Measurements from ENCODE around the gene AKR1B15. TPM values are rescaled to one million over a fixed set of nuclear protein-coding genes. Genes with fewer than 3 reads are reported as not detected.

The AKR1B15 gene
- total and polyA plus RNA-seq, 2 experiments from 2014 or later, result not detected

- Histone ChIP-seq H3K79me2 (replicated peaks; ENCODE audit: insufficient read depth) (no peaks in the 10 kb centered on the region), H3K36me3 (ENCODE audit: insufficient read depth) (no peaks in the 10 kb centered on the region), H3K27ac (ENCODE audit: low read depth) (no peak overlapping the region), H3K4me2 (no peak overlapping the region), H3K27me3 (ENCODE audit: insufficient read depth) (no peaks in the 10 kb centered on the region), H3F3A (replicated peaks; ENCODE audit: low read depth) (no peaks in the 10 kb centered on the region), H3K4me3 (no peak overlapping the region), H3K9me2 (ENCODE audit: insufficient read depth) (no peaks in the 10 kb centered on the region), H2AFZ (no peak overlapping the region), H4K20me1 (replicated peaks; ENCODE audit: insufficient read depth) (no peaks in the 10 kb centered on the region), H3K4me1 (ENCODE audit: insufficient read depth) (no peaks in the 10 kb centered on the region)
- Mint-ChIP-seq H3K4me3 (no peak overlapping the region), H3K4me1 (no peaks in the 10 kb centered on the region), H3K36me3 (ENCODE audit: low read depth) (peaks cover 7% of the 10 kb centered on the region; the same call in 2 of the 3 replicates), H3K27me3 (ENCODE audit: insufficient read depth, low read depth, poor library complexity) (peaks cover 3% of the 10 kb centered on the region), H3K9me3 (peaks cover 34% of the 10 kb centered on the region), H3K27ac (no peak overlapping the region)
- DNase-seq (ENCODE audit: low spot score) (no peak), ATAC-seq (no peak)
- TF ChIP-seq ZNF331 (CRISPR knock-in tag; IDR thresholded peaks at IDR 0.05; ENCODE audit: low read depth) (no peak), NANOG (IDR thresholded peaks at IDR 0.05; ENCODE audit: borderline replicate concordance) (no peak), STAT1 (IDR thresholded peaks at IDR 0.05; ENCODE audit: unreplicated experiment) (no peak), CREB1 (CRISPR knock-in tag; IDR thresholded peaks at IDR 0.05; ENCODE audit: low read depth) (no peak), ETS1 (IDR thresholded peaks at IDR 0.05) (no peak), EZH2 (IDR thresholded peaks at IDR 0.05; ENCODE audit: low read depth, unreplicated experiment) (no peak), ZNF114 (CRISPR knock-in tag; IDR thresholded peaks at IDR 0.05) (no peak), EZH2phosphoT487 (IDR thresholded peaks at IDR 0.05; ENCODE audit: unreplicated experiment) (no peak), JUNB (IDR thresholded peaks at IDR 0.05; ENCODE audit: unreplicated experiment) (no peak), CTCF (conservative IDR thresholded peaks at IDR 0.05; ENCODE audit: low read depth in 2 of 2) (no peak), ZNF462 (CRISPR knock-in tag; IDR thresholded peaks at IDR 0.05) (no peak), POLR2AphosphoS5 (IDR thresholded peaks at IDR 0.05; ENCODE audit: low read depth) (no peak)
- TF ChIP-seq, protein P1, sequence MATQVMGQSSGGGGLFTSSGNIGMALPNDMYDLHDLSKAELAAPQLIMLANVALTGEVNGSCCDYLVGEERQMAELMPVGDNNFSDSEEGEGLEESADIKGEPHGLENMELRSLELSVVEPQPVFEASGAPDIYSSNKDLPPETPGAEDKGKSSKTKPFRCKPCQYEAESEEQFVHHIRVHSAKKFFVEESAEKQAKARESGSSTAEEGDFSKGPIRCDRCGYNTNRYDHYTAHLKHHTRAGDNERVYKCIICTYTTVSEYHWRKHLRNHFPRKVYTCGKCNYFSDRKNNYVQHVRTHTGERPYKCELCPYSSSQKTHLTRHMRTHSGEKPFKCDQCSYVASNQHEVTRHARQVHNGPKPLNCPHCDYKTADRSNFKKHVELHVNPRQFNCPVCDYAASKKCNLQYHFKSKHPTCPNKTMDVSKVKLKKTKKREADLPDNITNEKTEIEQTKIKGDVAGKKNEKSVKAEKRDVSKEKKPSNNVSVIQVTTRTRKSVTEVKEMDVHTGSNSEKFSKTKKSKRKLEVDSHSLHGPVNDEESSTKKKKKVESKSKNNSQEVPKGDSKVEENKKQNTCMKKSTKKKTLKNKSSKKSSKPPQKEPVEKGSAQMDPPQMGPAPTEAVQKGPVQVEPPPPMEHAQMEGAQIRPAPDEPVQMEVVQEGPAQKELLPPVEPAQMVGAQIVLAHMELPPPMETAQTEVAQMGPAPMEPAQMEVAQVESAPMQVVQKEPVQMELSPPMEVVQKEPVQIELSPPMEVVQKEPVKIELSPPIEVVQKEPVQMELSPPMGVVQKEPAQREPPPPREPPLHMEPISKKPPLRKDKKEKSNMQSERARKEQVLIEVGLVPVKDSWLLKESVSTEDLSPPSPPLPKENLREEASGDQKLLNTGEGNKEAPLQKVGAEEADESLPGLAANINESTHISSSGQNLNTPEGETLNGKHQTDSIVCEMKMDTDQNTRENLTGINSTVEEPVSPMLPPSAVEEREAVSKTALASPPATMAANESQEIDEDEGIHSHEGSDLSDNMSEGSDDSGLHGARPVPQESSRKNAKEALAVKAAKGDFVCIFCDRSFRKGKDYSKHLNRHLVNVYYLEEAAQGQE (IDR thresholded peaks at IDR 0.05; ENCODE audit: unreplicated experiment), result no peak
Observed at GRCh38 chr7:134593530-134594392, 44.9 kb downstream of the AKR1B15 start.
